IPS-NIHi11 (cell line): ENCODE data around the gene PNRC2.
A peak's percentile ranks its signal among the peaks of the same experiment; 100 is the strongest.
"Not testable (repeated sequence)": the region's sequence is repeated elsewhere in the genome, so short reads cannot be mapped to it uniquely, and the experiment has no call there.

ENCODE experiments used
- DNase-seq: peaks from one replicate; pipeline ENCODE4 v3.0.0; 2012; ENCODE audit warnings: mixed read lengths, low spot score

Gene PNRC2

DNA sequence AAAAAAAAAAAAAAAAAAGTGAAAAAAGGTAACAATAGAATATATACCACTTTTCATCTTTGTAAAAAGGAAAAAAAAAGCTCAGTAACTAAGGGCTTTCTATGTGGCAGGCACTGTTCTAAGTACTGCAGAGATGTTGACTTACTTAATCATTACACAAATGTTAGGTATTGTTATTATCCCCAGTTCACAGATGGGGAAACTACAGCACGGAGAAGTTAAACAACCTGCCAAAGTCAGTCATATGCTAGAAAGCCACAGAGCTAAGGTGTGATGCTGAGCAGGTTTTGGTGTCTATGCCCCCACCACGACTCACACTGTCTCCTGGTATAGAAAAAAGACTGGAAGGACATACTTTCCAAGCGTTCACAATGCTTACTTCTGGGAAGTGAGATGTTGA is 6.6 kb upstream of the PNRC2 start:
- DNase-seq = no peak

DNA sequence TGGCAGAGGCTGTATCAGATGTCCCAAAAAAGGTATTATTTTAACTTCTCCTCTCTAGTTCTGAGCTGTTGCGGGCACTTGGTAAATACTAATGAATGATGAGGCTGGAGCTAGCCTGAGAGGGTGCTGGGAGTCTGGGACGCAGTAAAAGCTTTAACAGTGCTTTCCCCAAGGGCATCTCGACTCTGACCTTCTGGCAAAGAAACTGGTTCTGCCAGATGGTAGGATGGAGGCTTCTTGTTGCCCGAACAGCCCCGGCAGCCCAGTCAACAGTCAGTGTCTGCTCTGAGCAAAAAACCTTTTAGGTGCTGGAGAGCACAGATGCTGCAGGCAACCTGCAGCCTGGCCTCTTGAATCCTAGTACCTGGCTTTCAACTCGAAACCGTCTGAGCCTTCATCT is 2.5 kb upstream of the PNRC2 start:
- no peak for DNase-seq

DNA sequence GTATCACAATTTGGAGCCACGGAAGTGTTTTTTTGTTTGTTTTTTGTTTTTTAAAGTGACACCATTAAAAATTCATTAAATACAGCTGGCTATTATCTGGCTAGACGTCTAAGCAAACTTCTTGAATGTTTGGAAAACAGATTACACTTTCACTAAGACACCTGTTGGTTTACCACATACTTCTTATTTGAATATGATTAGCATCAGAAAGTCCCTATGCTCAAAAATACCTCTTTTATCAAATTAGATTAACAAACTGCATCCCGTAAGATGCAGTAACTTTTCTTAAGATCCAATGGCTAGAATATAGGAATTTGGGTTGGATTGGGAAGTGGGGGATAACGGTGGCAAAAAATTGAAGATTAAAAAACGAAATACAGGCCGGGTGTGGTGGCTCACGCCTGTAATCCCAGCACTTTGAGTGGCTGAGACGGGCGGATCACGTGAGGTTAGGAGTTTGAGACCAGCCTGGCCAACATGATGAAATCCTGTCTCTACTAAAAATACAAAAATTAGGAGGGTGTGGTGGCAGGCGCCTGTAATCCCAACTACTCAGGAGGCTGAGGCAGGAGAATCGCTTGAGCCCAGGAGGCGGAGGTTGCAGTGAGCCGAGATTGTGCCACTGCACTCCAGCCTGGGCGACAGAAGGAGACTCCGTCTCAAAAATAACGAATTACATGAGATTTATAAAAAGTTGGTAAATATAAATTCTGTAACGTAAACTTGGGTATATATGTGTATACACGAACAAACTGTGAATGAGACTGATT is 1.4 kb upstream of the PNRC2 start:
- DNase-seq = not testable (repeated sequence)

DNA sequence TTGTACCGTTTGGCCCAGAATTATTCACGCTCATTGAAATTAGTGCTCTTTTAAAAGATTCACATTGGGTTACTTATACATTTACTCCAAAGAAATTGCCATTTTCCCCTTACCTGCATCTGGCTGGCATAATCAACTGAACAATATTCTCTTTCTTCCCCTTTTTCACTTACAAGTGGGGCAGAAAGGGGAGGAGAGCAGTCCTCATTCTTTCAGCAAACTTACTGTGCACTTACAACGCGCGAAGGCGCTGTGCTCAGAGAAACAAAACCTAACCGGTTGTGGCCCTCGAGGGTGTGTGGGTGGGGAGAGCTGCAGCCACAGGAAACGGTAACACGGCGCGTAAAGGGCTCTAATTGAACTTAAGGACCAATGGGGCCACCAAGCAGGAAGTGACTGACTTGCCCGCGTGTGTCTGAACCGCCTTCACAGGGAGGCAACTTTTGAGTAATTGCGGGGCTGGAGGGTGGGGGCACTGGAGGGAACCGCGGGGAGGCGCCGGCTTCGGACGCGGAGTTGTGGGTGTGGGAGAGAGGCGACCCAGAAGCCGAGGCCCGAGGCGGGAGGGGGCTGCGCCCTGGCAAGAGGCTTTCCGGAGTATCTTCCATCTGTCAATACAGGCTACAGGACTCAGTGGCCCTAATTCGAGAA is 693 bp upstream of the PNRC2 start:
- DNase-seq = peak; percentile 84

DNA sequence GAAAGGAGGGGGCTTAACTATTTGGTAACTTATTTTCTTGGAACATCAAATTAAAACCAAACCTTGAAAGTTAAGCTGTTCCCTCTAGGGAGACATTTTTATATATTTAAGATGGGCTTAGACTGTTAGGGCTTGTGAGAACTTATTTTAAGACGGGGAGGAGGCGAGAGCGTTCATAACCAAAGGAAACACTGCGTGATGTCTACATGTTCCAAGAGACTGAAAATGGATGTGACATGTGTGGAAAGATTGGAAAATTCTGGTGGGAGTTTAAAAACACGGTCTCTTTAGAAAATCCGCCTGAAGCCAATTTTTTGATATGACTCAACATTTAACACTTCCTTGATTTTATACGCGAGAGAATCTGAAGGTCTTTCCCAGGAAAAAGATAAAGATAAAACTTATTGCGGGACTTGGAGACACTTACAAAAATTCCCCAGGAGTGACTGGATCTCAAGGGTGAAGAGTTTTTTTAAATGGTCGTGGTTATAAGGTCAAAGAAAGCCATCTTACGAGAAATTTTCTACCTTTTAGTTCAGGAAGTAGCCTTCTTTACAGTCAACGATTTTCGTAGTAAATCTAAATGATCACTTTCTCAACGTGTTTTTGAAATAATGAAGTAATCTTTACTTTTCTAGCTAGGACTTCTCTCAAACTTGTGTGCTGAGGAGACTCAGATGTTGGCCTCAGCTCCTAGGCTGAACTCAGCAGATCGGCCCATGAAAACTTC is 828 bp downstream of the PNRC2 start:
- no peak for DNase-seq

DNA sequence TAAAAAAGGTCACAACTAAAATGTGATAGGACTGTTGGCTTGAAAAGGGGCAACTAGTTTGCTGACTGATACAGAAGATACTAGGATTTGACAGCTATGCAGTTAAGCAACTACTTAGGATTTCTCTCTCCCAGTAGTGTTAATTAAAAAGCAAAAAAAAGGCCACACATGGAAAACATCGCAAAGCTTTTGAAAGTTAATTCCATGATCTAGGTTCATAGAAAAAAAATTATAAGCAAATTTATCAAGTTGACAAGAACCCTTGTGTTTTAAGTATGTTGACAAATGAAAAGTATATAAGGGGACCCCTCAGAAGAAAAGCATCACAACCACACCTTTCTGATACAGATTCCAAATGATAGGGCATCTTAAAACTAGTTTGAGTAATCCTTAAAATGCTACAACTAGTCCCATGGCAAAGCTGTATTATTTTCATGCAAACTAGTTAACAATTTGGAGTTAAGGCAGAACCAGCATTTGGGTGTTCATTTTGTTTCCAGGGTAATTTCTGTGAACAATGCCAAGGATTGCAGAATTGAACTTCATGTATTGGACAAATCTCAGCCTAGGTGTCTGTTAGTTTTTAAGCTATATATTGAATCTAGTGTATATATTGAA is 4.1 kb downstream of the PNRC2 start:
- DNase-seq = no peak

DNA sequence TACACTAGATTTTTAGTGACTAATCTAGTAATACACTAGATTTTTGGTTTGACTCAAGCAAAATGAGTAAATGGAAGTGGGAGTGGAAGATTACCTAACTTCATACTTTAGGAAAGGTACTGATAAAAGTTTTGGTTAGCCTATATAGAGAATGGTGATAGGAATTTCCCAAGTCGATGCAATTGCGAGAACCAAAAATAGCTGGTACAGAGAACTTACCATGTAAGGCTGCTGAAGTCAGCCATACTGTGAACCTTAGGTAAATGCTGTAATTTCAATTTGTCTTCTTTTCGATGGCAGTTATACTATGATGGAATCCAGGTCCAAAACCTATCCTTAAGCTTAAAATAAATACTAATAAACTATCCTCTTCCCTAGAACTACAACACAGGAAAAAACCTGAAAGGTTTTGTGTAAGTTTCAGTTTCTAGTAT is 4.6 kb downstream of the PNRC2 start:
- no peak for DNase-seq

DNA sequence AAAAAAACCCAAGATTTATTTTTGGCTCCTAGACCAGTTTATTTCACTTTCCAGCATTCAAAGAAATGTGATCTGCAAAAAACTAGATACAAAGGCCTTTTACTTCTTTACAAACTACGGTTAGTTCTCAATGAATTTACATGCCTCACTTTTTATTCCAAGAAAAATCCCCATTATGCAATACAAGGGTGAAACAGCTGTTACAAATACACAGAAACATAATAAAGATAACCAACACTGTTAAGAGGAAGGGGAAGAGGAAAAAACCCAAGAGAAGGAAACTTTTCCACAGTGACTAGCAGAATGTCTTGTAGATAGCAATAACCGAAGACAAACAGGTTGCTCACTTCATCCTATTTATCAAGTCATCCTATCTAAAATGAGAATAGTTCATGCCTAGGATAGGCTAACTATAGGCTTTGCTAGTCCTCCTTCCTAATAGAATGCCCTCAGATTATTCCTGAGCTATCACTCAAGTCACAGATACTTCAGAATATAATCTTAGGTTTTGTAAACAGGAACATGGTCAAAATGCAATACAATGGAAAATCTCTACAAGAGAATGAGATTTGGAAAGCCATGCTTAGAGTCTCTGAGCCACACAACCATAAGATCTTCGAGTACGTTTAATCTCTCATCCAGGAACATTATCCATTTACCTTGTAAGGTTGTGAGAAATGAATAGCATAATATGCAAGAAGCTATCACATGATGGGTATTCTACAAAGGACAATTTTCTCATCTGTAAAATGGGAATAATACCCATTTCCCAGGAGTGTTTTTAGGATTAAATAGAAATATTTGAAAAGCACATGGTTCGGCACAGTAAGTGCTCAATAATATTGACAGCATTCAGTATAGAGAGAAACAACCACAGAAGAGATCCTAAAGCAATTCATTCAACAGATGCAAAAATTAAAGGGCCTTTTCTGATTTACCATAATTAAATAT is 5.4 kb downstream of the PNRC2 start:
- DNase-seq = no peak

DNA sequence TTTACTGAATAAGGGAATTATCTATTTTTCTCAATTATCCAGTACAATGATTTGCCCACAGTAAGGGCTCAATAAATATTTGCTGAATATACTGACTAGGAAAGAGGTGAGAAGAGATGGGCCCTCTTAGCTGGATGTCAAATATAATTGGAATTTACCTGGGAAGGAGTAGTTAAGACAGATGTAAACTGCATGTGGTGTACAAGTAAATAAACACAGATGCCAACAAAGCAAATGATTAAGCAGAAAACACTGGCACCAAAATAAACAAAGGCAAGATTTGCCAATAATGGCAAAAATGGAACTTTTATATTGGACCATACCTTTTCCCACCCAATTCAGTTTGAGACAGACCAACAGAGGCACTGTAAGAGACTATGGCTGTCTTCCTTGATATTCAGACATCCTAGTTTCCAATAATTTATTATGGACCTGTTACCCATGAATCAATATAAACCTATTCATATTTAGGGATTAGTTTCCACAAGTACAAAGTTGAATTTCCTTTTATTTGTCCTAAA is 7.4 kb downstream of the PNRC2 start:
- DNase-seq = no peak

DNA sequence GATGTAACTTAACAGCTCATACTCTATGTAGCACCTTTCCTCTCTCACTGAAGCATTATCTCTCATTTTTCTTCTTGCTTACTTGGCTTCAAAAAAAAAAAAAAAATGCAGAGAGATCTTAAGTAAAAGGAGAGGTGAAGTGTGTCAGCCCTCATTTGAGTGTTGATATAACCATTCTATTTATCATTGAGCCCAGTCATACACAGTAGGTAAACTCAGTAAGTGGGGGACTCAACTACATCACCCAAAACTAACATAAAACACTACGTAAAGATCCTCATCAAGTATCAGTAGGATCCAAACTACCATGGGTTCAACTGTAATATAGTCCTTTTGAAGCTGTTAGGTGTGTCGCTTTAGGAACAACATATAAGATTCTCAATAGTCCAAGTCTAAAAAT is 8.2 kb downstream of the PNRC2 start:
- no peak for DNase-seq

DNA sequence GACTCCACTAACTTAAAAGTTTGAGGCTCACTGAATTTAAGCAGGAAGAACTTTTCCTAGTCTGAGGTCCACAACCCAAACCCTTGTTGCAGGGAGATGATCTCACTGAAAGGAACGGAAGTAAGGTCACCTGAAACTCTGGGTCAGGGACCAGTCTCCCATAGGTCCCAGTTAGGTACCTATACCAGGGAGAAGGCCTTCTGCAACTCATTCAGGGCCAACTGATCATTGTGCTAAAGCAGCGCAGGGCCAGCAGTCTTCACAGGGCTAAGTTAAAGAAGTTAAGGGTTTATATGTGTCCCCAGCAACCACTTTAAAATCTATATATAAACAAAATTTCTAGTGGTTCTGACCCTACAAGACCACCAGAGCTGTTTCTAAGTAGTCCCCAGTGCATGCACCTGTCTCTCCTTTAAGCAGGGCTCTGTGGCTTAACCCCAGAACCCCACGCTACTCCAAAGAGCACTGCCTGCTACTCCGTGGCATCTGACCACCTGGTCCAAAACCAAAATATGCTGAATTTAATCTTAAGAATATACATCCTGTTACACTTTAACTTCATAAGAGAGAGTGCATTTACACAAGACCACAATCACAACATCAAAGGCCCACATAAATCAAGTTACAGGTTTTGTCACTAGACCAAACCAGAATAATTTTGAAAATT is 17.7 kb downstream of the PNRC2 start:
- no peak for DNase-seq

DNA sequence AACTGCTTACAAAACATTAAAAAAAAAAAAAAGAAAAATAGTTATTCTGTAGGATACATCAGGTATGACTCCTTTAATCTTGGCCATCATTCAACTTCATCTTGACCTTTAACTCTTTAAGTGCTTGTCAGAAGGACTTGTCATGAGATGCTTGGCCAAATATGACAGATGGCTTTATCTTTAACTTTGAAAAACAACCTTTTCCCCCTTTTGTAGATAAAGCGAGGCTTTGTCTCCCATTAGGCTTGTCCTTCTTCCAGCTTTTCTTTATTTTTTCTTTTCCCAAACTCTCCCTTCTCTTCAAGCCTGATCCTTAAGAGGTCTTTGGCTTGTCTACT is 18.2 kb downstream of the PNRC2 start:
- no peak for DNase-seq

DNA sequence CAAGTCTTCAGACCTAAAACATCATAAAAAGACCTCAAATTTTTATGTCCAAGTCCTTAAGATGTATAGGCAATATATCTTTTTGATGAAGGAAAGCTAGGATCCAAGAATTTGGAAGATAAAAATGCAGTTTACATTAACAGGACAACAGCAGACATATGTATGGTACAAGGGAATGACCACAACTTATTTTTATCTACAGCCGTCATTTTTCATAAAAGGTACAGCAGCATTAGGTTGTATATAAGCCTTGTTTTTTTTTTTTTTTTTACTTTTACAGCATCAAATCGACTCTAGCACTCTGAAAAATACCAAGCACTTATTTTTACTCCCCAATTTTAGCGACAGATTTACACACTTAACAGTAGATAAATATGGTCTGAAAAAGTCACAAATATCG is 19.2 kb downstream of the PNRC2 start:
- no peak for DNase-seq

DNA sequence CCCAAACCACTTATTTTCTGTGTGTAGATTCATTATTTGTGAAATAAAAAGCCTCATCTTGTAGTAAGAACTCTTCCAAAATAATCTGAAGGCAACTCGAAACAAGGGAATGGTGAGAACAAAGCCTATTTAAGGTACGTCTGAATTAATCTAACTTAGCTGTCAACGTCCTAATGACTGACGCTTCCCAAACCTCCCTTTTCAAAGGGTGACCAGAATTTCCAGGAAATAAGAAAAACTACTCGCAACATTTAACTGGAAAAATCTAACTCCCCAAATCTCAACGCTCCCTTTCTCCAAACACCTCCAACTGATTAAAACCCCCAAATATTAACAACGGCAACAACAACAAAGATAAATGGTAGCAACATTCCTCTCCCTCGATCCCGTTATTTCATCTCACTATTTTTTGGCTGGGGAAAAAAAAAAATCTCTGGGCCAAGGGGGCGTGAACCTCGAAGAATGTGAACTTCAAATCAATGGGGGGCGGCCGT is 19.8 kb downstream of the PNRC2 start:
- DNase-seq = no peak

DNA sequence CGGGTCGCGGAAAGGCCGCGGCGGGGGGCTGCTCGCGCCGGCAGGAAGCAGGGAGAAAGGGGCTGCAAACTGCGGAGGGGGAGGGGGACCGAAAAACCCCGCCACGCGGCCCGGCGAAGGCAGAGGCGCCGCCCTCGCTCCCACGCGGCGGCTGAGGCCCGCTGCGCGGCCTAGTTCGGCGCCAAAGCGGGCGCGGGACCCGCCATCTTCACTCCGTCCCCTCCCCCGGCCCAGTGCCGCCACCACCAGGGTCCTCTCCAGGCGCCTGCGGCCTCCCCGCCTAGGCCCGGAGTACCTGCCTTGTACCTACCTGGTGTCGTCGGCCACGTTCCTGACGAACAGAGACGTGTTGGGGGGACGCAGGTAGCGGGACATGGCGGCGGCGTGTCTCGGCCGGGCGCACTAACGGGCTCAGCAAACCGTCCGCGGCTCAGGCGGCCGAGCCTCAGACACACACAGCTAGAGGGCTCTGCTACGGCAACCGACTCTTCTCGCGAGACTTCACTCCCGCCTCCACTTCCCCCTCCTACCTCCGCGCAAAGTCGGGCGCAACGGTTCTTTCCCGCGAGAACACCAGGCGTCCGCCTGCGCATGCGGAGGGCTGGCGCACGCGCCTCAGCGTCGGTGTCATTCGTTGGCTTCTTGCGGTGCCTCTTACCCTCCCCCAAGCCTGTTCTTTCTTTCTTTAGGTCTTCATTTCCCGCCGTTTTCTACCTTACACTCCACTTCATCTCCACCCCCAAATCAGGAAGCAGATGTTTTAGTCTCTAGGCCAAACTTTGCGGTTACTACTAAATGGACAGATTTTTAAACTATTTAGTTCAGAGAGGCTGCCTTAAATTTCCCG is 20.5 kb downstream of the PNRC2 start, which contains the start of gene SRSF10:
Gene SRSF10, minus strand, starts transcription at position 447 of the 847 bp plus-strand sequence. Its CDS starts 72 bp downstream, at position 375.
- peak; percentile 94 for DNase-seq

DNA sequence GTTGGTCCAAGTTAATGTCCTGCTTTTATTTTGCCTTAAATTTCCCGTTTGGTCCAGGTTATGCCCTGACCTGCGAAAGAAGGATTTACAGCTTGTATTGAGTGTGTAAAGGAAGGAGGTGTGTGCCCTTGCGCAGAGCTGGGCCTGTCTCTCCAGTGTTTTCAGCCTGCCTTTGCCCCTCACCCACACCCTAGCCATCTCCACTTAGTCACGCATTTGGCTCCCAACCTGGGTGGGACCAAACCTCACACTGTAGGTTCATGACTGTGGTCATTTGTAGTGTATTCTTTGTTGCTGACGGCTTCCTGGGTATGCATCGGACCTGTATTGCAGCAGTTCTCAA is 21.1 kb downstream of the PNRC2 start:
- peak; percentile 39 for DNase-seq

DNA sequence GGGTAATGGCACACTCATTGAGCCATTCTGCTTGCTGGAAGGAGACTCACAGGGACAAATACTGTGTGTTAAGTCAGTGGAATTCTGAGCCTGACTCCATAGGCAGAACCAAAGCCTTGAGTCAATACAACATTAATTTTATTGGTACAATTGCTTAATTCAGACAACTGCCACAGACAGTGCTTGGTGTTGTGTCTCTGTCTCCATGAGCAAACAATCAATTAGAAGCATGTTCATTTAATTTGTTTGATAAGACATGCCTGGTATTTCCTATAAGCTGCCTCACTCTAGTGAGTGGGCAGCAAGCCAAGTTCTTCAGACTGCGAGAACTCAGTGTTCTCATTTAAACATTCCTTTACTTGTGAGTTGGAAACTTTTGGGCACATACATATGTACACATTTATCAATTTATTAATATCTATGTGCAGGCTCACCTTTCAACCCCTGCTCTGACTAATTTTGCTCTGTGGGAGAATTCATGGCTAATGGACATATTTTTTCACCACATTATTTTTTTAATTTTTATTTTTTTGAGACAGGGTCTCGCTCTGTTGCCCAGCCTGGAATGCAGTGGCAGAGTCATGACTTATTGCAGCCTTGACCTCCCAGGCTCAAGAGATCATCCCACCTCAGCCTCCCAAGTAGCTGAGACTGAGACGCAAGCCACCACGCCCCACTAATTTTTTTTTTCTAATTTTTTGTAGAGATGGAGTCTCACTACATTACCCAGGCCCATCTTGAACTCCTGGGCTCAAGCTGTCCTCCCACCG is 25.0 kb downstream of the PNRC2 start:
- no peak for DNase-seq

DNA sequence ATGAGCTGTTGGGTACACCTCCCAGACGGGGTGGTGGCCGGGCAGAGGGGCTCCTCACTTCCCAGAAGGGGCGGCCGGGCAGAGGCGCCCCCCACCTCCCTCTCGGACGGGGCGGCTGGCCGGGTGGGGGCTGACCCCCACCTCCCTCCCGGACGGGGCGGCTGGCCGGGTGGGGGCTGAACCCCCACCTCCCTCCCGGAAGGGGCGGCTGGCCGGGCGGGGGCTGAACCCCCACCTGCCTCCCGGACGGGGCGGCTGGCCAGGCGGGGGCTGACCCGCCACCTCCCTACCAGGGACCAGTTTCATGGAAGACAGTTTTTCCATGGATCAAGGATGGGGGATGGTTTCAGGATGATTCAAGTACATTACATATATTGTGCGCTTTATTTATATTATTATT is 27.4 kb downstream of the PNRC2 start:
- DNase-seq = not testable (repeated sequence)

DNA sequence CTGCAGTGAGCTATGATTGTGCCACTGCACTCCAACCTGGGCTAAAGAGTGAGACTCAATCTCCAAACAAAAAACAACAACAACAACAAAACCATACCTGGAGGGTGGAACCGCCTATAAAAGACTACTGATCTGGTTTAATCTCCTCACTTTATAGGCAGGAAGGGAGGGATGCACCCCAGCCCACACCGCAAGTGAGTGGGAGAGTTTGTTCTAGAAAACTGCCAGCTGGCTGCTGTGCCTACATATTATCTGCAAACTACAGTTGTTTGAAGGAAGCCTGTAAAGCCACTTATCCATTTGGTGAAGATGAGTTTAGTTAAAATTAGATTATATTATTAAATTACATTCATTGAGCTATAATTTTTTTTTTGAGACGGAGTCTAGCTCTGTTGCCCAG is 29.6 kb downstream of the PNRC2 start:
- DNase-seq = no peak
